Activated naive CD8-positive, alpha-beta T cell treated with anti-CD3 and anti-CD28 coated beads, Interleukin-2, amount 50 U/mL, for 16 hours (primary cell): ENCODE data around the gene UTS2R.
"Not testable (repeated sequence)": the region's sequence is repeated elsewhere in the genome, so short reads cannot be mapped to it uniquely, and the experiment has no call there.

Experiments
- DNase-seq: peaks from one replicate; pipeline ENCODE4 v3.0.0-alpha.2; 2020; ENCODE audit warnings: low read depth, low spot score

UTS2R gene

DNA sequence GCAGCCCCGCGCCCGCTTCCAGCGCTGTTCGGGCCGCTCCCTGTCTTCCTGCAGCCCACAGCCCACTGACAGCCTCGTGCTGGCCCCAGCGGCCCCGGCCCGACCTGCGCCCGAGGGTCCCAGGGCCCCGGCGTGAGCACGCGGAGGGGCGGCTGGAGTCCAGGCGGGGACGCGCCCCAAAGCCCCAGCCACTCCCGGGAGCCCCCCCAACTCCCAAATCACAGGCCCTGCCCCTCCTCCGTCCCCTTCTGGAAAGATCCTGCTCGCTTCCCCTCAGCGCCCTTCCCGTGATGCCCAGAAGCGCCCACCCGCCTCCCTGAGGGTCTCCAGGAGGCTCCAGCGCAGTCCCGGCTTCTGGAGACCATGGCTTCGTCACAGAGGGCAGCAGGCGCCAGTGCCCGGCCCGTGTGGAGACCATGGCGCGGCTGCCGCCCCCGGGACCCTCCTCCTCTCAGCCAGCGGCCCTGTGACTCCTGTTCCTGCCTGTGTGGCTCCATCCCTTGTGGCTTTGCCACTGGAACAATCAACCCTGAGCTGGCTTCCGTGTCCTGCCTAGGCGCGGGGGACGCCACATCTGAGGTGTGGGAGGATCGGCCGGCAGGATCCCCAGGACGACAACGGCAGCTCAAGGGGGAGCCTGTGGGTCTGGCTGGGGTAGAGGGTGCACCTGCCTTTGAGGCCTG is 3.9 kb downstream of the UTS2R start:
- no peak for DNase-seq

DNA sequence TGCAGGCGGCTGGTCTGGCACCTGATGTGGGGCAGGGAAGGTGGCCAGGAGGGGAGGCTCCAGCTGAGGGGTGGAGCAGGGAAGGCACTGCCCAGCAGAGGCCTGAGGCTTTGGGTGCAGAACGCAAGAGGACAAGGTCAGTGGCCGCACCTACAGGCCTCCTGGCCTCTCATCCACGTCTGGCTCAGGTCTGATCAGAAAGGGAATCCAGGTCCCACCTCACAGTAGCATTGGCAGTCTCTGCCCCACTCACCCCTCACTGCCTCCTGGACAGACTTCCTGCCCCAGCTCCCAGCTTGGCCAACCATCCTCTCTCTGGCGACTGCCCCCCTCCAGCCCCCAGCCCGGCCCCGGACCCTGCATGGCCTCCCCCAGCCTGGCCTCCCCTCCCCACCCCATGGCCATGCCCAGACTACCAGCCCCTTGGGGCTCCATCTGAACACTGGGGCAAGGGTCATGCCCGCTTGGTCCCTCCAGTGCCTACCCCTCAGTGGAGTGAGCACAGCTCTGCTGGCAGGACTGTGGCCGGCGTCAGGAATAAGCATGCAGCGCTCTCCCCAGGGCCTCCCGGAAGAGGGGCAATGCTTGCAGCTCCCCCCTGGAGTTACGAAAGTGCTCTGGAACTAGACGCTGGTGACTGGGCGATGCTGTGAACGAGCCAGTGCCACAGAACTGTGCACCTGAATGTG is 4.6 kb downstream of the UTS2R start:
- no peak for DNase-seq

- not testable (repeated sequence) for DNase-seq
Measured at GRCh38 chr17:82377294-82377693, 5.7 kb downstream of the UTS2R start.

DNA sequence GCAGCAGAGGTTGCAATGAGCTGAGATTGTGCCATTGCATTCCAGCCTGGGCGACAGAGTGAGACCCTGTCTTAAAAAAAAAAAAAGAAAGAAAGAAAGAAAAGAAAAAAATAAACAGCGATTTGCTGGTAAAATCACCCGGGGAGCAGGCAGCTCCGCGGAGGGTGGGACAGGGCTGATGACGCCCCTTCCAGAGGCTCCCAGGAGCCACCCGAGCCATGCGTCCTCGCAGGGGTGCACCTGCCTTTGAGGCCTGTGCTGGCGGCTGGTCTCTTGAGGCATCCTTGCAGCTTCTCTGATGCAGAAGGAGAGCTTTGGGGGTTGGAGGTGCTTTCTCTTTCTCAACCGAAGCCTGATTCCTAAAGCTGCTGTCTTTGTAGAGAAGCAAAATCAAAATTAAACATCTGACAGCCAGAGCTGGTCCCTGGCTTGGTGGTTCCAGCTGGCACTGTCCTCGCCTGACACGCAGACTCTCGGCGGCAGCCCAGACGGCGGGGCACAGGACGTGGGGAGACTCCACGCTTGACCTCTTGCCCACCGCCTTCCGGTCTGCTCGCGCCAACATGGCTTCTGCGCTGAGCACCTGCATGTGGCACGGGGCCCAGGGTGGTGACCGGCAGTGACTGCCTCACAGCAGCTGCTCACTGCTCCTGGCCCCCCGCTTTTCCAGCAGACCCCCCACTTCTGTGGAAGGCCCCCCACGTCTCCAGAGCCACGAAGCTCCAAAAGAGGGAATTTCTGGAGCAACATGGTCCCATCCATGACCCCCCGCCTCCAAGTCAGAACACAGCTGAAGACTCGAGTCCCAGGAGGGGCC is 6.6 kb downstream of the UTS2R start:
- no peak for DNase-seq

- DNase-seq: no peak
Measured at GRCh38 chr17:82378741-82379021, 7.1 kb downstream of the UTS2R start.

GRCh38 chr17:82380860-82381702 is 9.5 kb downstream of the UTS2R start:
- DNase-seq: no peak

GRCh38 chr17:82381703-82382009 is 10.1 kb downstream of the UTS2R start:
- DNase-seq: not testable (repeated sequence)

DNA sequence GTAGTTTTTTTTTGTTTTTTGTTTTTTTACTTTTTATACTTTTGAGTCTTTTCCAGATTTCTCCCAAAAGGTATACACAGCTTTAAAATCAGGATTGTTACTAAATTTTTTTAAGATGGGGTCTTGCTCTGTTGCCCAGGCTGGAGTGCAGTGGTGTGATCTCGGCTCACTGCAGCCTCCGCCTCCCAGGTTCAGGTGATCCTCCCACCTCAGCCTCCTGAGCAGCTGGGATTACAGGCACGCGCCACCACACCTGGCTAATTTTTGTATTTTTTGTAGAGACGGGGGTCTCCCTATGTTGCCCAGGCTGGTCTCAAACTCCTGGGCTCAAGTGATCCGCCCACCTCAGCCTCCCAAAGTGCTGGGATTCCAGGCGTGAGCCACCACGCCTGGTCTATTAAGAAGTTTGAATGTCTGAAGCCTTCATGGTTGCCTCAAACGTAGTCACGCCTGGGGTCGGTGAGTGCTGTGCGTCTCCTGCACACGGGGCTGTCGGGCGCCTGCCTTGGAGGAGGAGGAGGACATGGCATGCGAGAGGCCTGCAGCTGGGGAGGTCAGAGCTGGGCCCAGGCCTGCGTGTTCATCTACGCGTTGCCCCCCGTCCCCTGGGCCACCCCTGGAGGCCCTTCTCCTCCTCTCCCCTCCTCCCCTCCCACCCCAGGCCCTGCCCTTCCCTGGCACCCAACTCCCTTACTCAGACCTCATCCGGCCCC is 10.8 kb downstream of the UTS2R start:
- not testable (repeated sequence) for DNase-seq

DNA sequence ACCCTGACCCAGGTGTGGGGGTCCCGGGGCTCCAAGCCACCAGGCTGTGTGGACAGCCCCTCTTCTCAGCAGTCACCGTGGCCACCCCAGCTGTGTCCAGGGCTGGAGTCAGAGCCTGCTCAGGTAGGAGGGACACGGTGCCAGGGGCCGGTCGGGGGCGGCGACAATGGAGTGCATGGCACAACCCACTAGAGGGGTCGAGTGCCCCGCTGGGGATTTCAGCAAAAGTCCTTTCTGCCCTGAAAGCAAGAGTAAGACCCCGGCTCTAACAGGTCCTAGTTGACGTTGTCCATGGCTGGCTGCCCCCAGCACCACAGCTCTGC is 11.3 kb downstream of the UTS2R start:
- no peak for DNase-seq

DNA sequence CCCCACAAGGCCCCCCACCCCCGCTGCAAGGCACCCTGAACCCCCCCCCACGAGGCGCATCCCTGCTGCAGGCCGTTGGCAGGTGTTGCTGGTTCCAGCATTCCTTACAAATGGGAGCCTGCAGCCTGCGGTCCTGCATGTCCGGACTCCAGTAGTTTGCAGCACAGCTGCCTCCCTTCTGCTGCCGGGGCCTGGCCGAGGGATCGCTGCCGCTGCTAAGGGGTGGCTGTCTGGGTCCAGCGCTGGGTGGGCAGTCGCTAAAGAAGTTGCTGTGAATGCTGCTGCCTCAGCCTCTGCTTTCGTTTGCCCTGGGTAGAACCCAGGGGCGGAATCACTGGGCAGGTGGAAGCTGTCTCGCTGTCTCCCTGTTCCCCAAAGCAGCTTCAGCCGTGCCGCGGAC is 11.8 kb downstream of the UTS2R start:
- no peak for DNase-seq

GRCh38 chr17:82384051-82384729 is 12.6 kb downstream of the UTS2R start:
- no peak for DNase-seq

DNA sequence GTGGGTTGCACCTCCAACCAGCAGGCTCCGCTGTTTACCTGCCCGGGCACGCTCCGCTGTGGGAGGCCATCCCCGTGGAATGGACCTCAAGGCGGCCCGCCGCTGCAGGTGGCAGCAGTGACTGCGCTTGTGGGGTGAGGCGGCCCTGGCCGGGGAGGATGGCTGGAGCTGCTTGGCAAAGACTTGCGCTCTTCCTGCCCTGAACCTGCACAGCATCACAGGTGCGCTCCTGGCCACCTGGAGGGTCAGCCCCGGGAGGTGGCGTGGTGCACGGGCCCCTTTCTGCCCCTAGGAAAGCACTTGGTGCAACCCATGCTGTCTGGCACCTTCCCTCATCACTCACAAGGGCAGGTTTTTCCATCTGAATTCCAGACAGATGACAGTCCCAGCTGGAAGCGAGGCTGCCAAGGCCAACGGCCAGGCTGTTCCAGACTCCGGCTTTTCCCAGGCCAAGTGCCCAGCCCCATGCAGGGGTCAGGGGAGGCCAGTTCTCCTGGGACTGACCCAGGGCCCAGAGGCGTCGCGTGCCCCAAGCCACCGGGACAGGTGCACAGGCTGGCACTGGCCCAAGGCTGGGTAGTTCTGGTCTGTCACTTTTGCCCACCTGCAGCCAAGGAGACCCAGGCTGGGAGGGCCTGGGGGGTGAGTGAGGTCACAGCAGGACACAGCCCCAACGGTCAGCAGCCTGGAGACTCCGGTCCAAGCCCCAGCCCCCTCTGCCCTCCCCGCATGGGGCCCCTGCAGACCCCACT is 13.3 kb downstream of the UTS2R start:
- no peak for DNase-seq

DNA sequence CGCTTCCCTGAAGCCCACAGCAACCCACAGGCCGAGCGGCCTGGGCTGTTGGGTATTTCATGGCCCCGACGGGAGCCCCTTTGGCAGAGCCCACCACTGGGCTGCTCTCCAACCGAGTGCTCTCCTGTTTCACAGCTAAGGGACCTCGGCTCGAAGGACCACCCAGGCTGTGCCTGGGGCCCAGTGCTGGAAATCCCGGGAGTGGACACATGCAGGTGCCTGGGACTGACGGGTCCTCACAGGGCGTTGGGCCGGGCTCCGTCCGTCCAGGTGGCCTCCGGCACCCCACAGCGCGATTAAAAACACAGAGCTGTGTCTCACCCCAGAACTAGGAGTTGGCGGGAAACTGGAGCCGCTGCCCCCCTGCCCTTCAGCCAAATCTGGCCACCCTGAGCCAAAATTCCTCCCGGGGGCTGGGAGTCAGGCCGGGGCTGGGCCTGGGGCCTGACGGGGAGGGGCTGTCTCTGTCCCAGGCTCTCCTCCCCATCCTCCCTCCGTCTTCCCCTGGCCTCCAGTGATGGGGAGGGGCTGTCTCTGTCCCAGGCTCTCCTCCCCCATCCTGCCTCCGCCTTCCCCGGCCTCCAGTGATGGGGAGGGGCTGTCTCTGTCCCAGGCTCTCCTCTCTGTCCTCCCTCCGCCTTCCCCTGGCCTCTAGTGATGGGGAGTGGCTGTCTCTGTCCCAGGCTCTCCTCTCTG is 14.1 kb downstream of the UTS2R start:
- DNase-seq: no peak

GRCh38 chr17:82386255-82386831 is 14.8 kb downstream of the UTS2R start:
- DNase-seq: no peak

- DNase-seq: no peak
Measured at GRCh38 chr17:82386881-82387704, 15.5 kb downstream of the UTS2R start.

DNA sequence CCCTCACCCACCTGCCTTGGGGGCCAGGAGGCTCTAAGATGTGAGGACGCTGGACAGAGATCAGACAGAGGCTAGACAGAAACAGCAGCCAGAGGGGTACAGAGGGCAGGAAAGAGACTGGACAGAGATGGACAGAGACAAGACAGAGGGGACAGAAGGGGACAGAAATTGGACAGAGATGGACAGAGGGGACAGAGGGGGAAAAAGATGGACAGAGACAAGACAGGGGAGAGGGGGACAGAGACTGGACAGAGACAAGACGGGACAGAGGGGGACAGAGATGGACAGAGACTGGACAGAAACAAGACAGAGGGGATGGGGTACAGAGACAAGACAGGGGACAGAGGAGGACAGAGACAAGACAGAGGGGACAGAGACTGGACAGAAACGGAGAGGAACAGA is 16.1 kb downstream of the UTS2R start:
- no peak for DNase-seq

DNA sequence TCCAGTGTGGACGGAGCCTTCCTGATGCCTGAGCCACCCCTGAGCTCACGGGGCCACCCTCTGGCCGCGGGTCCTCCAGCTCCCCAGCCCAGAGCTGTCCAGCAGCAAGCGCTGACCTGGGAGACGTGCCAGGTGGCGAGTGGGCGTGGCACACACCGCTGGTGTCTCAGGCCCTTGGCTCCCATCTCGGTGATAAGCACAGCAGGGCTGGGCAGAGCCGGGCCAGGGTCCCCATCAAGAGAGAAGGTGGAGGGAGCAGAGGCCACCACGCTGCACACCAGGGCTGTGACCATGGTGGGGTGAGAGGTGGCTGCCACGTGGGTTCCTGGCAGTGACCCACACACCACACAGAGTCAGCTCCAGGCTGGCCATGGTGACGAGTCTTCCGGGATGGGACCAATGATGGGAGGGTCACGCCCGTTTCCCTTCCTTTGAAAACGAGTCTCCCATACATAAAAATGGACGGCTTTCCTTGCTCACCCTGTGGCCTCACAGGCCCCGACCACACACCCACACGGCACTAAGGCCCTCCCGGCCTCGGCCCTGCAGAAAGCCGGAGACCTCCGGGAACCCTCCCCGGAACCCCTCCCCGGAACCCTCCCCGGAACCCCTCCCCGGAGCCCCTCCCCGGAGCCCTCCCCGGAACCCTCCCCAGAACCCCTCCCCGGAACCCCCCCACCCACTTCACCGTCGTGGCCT is 16.8 kb downstream of the UTS2R start:
- DNase-seq: no peak

- DNase-seq: no peak
Measured at GRCh38 chr17:82388922-82389283, 17.3 kb downstream of the UTS2R start.
